ENCODE results near the gene TINAGL1.
"Not testable (repeated sequence)": the region's sequence is repeated elsewhere in the genome, so short reads cannot be mapped to it uniquely, and the experiment has no call there.

TINAGL1 gene

GRCh38 chr1:31583995-31584868 is 7.9 kb downstream of the TINAGL1 start:
- DNase-seq, result no peak

- DNase-seq, result no peak
These were observed 8.8 kb downstream of the TINAGL1 start for GRCh38 chr1:31584869-31585735.

- no peak for DNase-seq
These were observed 9.5 kb downstream of the TINAGL1 start for GRCh38 chr1:31585736-31586365.

GRCh38 chr1:31586376-31587327 is 10.3 kb downstream of the TINAGL1 start:
- DNase-seq, result peak; percentile 46

GRCh38 chr1:31587328-31587699 is 11.0 kb downstream of the TINAGL1 start:
- not testable (repeated sequence) for DNase-seq

GRCh38 chr1:31587720-31588423 is 11.6 kb downstream of the TINAGL1 start:
- peak; percentile 61 for DNase-seq

- no peak for DNase-seq
These were observed 12.6 kb downstream of the TINAGL1 start for GRCh38 chr1:31588751-31589515.

GRCh38 chr1:31591425-31592093 is 15.2 kb downstream of the TINAGL1 start:
- DNase-seq, result no peak

- no peak for DNase-seq
These were observed 15.8 kb downstream of the TINAGL1 start for GRCh38 chr1:31592132-31592531.

- DNase-seq, result no peak
These were observed 16.9 kb downstream of the TINAGL1 start for GRCh38 chr1:31593136-31593665.

- peak; percentile 55 for DNase-seq
These were observed 17.7 kb downstream of the TINAGL1 start for GRCh38 chr1:31593770-31594632.

- no peak for DNase-seq
These were observed 19.8 kb downstream of the TINAGL1 start for GRCh38 chr1:31595836-31596736.

- no peak for DNase-seq
These were observed 20.4 kb downstream of the TINAGL1 start for GRCh38 chr1:31596737-31597097.

GRCh38 chr1:31598980-31599379 is 22.7 kb downstream of the TINAGL1 start:
- DNase-seq, result no peak

- DNase-seq, result no peak
These were observed 24.3 kb downstream of the TINAGL1 start for GRCh38 chr1:31600641-31601040.

GRCh38 chr1:31602081-31602480 is 25.8 kb downstream of the TINAGL1 start:
- DNase-seq, result no peak

- peak; percentile 99 for DNase-seq
These were observed 29.7 kb downstream of the TINAGL1 start for GRCh38 chr1:31605908-31606427.

GRCh38 chr1:31607360-31607759 is 31.0 kb downstream of the TINAGL1 start:
- no peak for DNase-seq
